HG02571 (cell line): ENCODE data around the gene KLHL8.
A peak's percentile ranks its signal among the peaks of the same experiment; 100 is the strongest.
"Not testable (repeated sequence)": the region's sequence is repeated elsewhere in the genome, so short reads cannot be mapped to it uniquely, and the experiment has no call there.

Experiments used
- ATAC-seq: cut with Tn5 transposase; IDR thresholded peaks from one replicate; pipeline ENCODE4 v1.9.1; 2021; ENCODE audit warnings: mild to moderate bottlenecking, moderate library complexity; ENCODE audit not compliant: unreplicated experiment

Gene KLHL8

DNA sequence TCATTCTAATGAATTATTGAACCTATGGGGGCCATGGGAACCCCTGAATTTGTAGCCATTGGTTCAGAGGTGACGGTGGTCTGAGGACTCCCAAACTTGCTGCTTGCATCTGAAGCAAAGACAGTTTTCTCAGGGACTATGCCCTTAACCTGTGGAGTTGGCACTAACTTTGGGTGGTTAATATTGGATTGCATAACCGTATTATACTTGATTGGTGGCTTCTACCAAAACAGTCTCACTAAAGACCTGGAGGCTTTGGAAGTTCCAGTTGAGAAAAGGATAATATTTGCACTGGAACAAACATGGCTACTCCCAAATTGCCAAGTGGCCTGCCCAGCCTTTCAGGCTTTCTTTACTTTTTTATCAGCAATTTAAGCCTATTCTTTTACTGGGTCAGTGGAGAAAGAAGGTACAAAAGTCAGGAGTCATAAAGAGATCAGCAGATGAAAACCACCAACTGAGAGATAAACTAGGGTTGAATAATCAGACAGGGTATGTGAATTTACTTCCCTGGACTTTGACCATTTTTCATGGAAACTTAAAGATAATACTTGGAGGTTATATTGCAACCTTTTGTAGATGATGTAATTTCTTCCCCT, 7.9 kb upstream of the KLHL8 start:
- ATAC-seq, result no peak

- ATAC-seq, result no peak
Observed at GRCh38 chr4:87227751-87228151, 7.3 kb upstream of the KLHL8 start.

- ATAC-seq, result no peak
Observed at GRCh38 chr4:87225936-87226335, 5.5 kb upstream of the KLHL8 start.

DNA sequence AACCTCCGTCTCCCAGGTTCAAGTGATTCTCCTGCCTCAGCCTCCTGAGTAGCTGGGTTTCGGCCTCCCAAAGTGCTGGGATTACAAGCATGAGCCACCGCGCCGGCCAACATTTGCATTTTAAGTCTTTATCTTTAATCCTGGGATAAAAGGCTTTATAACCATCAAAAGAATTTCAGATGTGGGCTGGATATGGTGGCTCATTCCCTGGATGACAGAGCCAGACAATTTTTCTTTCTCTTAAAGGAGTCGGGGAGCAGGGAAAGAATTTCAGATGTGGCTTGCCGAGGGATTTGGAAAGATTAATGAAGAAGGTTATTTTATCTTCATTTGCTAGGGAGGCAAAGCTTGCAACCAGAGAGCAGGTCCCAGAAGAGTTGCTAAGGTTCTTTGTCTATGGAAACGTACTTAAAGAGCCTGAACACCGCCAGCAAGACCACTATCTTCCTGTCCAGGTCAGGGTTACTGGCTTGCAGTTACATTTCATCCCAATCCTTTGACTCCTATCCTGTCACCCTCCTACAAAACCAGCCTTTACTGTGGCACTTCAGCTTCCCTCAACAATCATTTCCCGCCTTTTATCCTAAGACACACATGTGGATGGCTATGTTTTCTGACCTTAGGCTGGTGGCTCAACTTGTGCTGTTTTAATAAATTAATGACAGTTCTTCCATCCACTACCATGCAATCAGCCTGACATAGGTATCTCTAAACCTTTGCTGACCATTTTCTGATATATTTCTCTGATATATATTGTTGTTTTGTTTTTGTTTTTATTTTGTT, 3.9 kb upstream of the KLHL8 start:
- no peak for ATAC-seq

DNA sequence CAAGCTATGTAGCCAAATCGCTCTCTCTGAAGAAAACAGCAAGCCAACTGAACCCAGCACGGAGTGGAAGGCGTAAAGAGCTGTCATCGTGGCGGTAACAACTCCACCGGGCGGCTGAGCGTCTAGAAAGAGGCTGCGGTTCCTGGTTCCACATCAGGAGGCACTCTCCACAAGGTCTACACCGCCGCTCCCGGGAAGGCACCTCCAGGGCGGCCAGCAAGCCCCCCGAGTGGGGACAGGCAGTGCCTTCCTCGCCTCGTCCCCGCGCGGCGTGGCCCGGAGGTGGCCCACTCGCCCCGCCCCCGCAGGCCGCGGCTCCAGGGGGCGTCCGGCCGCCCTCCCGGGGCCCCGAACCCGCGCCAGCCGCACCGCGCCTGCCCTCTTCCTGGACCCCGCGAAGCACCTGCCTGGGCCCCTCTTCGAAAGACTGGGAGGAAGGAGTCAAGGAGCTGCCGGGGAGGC, 755 bp downstream of the KLHL8 start:
- ATAC-seq, result peak; percentile 34

- ATAC-seq, result not testable (repeated sequence)
Observed at GRCh38 chr4:87217235-87217763, 3.1 kb downstream of the KLHL8 start.

GRCh38 chr4:87216469-87216868, 3.9 kb downstream of the KLHL8 start:
- no peak for ATAC-seq

- no peak for ATAC-seq
Observed at GRCh38 chr4:87213421-87214075, 6.9 kb downstream of the KLHL8 start.

GRCh38 chr4:87211249-87211952, 9.0 kb downstream of the KLHL8 start:
- no peak for ATAC-seq

GRCh38 chr4:87209696-87210095, 10.7 kb downstream of the KLHL8 start:
- ATAC-seq, result peak; percentile 54

DNA sequence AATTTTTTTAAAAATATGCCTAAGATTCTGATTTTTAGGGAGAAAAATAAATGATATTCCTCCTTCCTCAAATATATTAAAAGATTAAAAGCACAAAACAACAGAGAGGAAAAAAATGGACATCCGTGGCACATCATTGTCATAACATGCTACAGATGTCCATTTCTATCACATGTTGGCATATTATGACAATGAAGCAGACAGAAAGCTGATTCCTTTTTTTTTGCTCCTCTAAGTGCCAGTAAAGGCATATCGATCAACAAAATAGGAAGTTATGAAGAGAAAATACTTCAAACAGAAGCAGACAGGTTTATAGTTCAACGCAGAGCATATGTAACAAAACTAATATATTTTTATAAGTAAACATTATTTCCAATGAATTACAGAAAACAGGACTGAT, 11.2 kb downstream of the KLHL8 start:
- ATAC-seq, result no peak

- no peak for ATAC-seq
Observed at GRCh38 chr4:87204559-87204958, 15.9 kb downstream of the KLHL8 start.

- no peak for ATAC-seq
Observed at GRCh38 chr4:87196927-87197326, 23.5 kb downstream of the KLHL8 start.

GRCh38 chr4:87196146-87196545, 24.3 kb downstream of the KLHL8 start:
- ATAC-seq, result no peak

DNA sequence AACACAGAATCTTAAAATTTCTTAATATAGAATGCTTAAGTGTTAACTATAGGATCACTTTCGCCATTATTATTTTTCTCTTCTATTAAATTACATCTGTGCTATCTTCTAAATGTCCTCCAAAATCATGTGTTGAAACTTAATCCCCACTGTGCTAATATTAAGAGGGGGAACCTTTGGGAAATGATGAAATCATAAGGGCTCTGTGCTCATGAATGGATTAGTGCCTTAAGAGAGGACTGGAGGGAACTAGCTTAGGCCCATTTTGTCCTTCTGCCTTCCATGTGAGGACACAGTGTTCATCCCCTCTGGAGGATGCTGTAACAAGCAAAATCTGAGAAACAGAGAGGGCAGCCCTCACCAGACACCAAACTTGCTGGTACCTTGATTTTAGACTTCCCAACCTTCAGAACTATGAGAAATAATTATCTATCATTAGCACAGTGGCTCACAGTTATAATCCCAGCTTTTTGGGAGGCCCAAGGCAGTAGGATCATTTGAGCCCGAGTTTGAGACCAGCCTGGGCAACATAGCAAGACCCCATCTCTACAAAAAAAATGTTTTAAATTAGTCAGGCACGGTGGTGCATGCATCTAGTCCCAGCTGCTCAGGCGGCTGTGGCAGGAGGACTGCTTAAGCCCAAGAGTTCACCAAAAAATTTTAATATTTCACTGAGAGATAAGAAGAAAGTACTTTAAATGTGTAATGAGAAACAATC, 26.3 kb downstream of the KLHL8 start:
- no peak for ATAC-seq

DNA sequence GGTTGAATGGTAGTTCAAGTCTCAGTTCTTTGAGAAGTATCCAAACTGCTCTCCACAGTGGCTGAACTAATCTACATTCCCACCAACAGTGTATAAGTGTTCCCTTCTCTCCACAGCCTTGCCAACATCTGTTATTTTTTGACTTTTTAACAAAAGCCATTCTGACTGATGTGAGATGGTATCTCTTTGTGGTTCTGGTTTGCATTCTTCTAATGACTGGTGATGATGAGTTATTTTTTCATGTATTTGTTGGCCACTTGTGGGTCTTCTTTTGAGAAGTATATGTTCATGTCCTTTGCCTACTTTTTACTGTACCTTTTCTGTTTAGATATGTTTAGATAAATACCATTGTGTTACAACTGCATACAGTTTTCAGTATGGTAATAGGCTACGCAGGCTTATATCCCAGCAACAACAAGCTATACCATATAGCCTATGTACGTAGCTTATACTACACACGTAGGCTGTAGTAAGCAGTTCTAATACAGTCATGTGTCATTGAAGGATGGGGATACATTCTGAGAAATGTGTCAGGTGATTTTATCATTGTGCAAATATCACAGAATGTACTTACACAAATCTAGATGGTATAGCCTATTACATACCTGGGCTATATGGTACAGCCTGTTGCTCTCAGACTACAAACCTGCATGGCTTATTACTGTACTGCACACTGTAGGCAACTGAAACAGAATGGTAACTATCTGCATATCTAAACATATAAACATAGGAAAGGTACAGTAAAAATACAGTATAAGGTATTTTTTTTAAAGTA, 28.1 kb downstream of the KLHL8 start:
- ATAC-seq, result no peak

- no peak for ATAC-seq
Observed at GRCh38 chr4:87188932-87189331, 31.5 kb downstream of the KLHL8 start.

DNA sequence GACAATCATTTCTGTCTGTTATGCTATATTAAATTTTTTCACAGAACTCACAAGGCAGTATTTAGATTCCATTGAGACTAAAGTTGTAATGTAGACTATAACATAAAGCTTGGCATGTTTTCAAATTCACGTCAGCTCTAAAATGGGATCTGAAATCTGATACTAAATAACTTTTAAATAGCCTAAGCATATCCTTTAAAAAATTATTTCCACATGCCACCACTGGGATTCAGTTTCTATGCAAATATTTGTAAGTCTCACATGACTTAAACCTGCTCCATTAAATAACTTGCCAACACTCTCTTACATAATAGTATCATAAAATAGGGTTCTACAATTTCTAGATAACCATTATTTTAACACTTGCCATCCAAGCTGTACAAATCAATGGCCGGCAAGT, 32.4 kb downstream of the KLHL8 start:
- ATAC-seq, result no peak

- no peak for ATAC-seq
Observed at GRCh38 chr4:87185146-87185870, 35.1 kb downstream of the KLHL8 start.
